ENCODE results near the gene CREB3L1. TPM values are rescaled to one million over a fixed set of nuclear protein-coding genes. Genes with fewer than 3 reads are reported as not detected.

The CREB3L1 gene
- total RNA-seq, 1 donor from 2014 or later, result under 0.01 TPM

GRCh38 chr11:46321757-46322156 is 44.3 kb downstream of the CREB3L1 start:
- DNase-seq (ENCODE audit: low read depth in 2 of 2), result no peak

GRCh38 chr11:46322759-46323158 is 45.3 kb downstream of the CREB3L1 start:
- DNase-seq (ENCODE audit: low read depth in 2 of 2), result no peak

- DNase-seq (ENCODE audit: low read depth in 2 of 2), result no peak
These were observed 49.5 kb downstream of the CREB3L1 start for GRCh38 chr11:46326813-46327416.

- DNase-seq (ENCODE audit: low read depth in 2 of 2), result peak; percentile 9 to 28
These were observed 50.4 kb downstream of the CREB3L1 start for GRCh38 chr11:46327829-46328228.

GRCh38 chr11:46330154-46330553 is 52.7 kb downstream of the CREB3L1 start:
- DNase-seq (ENCODE audit: low read depth in 2 of 2), result no peak

- DNase-seq (ENCODE audit: low read depth in 2 of 2), result no peak
These were observed 53.3 kb downstream of the CREB3L1 start for GRCh38 chr11:46330563-46331281.

GRCh38 chr11:46331282-46331984 is 54.0 kb downstream of the CREB3L1 start:
- DNase-seq (ENCODE audit: low read depth in 2 of 2), result no peak

- no peak for DNase-seq (ENCODE audit: low read depth in 2 of 2)
These were observed 54.7 kb downstream of the CREB3L1 start for GRCh38 chr11:46332093-46332567.

- no peak for DNase-seq (ENCODE audit: low read depth in 2 of 2)
These were observed 55.3 kb downstream of the CREB3L1 start for GRCh38 chr11:46332568-46333393.

- no peak for DNase-seq (ENCODE audit: low read depth in 2 of 2)
These were observed 56.0 kb downstream of the CREB3L1 start for GRCh38 chr11:46333394-46333947.

- no peak for DNase-seq (ENCODE audit: low read depth in 2 of 2)
These were observed 56.7 kb downstream of the CREB3L1 start for GRCh38 chr11:46334211-46334610.

- DNase-seq (ENCODE audit: low read depth in 2 of 2), result no peak
These were observed 57.8 kb downstream of the CREB3L1 start for GRCh38 chr11:46335271-46335670.

GRCh38 chr11:46335890-46336562 is 58.6 kb downstream of the CREB3L1 start:
- DNase-seq (ENCODE audit: low read depth in 2 of 2), result no peak

- DNase-seq (ENCODE audit: low read depth in 2 of 2), result no peak
These were observed 59.2 kb downstream of the CREB3L1 start for GRCh38 chr11:46336563-46337180.

GRCh38 chr11:46337626-46338345 is 60.3 kb downstream of the CREB3L1 start:
- DNase-seq (ENCODE audit: low read depth in 2 of 2), result no peak

- no peak for DNase-seq (ENCODE audit: low read depth in 2 of 2)
These were observed 61.1 kb downstream of the CREB3L1 start for GRCh38 chr11:46338636-46338987.

- DNase-seq (ENCODE audit: low read depth in 2 of 2), result no peak
These were observed 61.7 kb downstream of the CREB3L1 start for GRCh38 chr11:46338988-46339666.

GRCh38 chr11:46339816-46340215 is 62.4 kb downstream of the CREB3L1 start:
- DNase-seq (ENCODE audit: low read depth in 2 of 2), result no peak

- no peak for DNase-seq (ENCODE audit: low read depth in 2 of 2)
These were observed 64.0 kb downstream of the CREB3L1 start for GRCh38 chr11:46341454-46341853.
